Measurements from ENCODE around the gene CYP4X1.
"Not testable (repeated sequence)": the region's sequence is repeated elsewhere in the genome, so short reads cannot be mapped to it uniquely, and the experiment has no call there.

The CYP4X1 gene

DNA sequence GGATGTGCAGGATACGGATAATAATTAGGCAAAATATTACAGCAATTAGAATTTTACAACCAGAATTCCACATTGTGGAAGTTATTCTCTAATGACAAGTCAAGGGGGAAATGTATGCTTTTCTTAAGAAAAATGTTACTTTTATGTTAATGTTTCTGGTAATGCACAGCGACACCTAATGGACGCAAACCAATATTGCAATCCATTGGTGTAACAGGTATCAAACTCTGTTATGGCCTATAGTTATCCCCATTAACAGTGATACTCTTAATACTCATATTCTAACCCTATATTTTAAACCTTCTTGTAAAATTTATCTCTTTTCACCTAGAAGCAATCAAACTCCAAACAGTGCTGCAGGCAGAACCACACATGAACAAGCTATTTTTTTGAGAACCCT lies 65.9 kb downstream of the CYP4X1 start:
- DNase-seq, result peak; percentile 3

DNA sequence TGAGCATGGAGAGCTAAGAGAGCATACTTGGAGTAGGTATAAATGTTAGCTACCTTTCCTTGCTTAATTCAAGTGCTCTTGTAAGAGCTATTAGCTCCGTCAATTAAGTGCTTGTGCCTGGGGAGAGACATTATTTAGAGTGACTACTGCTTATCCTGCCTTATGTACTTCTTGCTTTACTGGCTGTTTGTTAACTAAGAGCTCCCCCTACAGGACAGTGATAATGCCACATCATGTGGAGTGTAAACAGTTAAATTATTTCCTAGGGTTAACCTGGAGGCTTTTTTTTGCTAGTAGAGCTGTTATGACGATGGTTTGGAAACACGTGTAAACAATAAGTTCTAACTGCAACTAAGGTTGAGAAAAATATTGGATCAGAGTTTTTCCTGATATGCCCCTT lies 68.0 kb downstream of the CYP4X1 start:
- not testable (repeated sequence) for DNase-seq

Measured in effector CD4-positive, alpha-beta T cell (primary cell).